SK-N-SH treated with all-trans-retinoic acid at 6 μM for 48 hours (cell line): ENCODE data around the gene HOXD8.

Experiments used
- ATAC-seq: fragments of 200-7000 bp; cut with Tn5 transposase; 3 replicates; pipeline ENCODE4 v1.9.1; 2020; ENCODE audit warnings: mild to moderate bottlenecking, moderate library complexity
- CREB5 ChIP-seq: fragments of 250-450 bp; sonication (Bioruptor Pico); IDR thresholded peaks from 2 replicates; pipeline ENCODE4 v1.5.1; 2020; ENCODE audit warnings: low read depth, mild to moderate bottlenecking, moderate library complexity
- CSRNP3 ChIP-seq: fragments of 250-450 bp; sonication (Bioruptor Pico); IDR thresholded peaks from 2 replicates; pipeline ENCODE4 v1.5.1; 2021; ENCODE audit warnings: mild to moderate bottlenecking, moderate library complexity
- ESRRG ChIP-seq: fragments of 250-450 bp; sonication (Bioruptor Pico); IDR thresholded peaks from 2 replicates; pipeline ENCODE4 v1.6.1; 2021; ENCODE audit warnings: mild to moderate bottlenecking
- GLIS3 ChIP-seq: fragments of 250-450 bp; sonication (Bioruptor Pico); IDR thresholded peaks from 2 replicates; pipeline ENCODE4 v1.5.0; 2020; ENCODE audit warnings: mild to moderate bottlenecking, moderate library complexity
- ISL1 ChIP-seq: fragments of 250-450 bp; sonication (Bioruptor Pico); IDR thresholded peaks from 2 replicates; pipeline ENCODE4 v2.1.2; 2022; ENCODE audit warnings: mild to moderate bottlenecking, moderate library complexity
- OSR1 ChIP-seq: fragments of 250-450 bp; sonication (Bioruptor Pico); IDR thresholded peaks from 2 replicates; pipeline ENCODE4 v1.8.0; 2022; ENCODE audit warnings: moderate library complexity, mild to moderate bottlenecking, inconsistent platforms
- PATZ1 ChIP-seq: fragments of 250-450 bp; sonication (Bioruptor Pico); IDR thresholded peaks from 2 replicates; pipeline ENCODE4 v1.8.0; 2020; ENCODE audit warnings: mild to moderate bottlenecking, moderate library complexity, borderline replicate concordance
- POU6F1 ChIP-seq: fragments of 250-450 bp; sonication (Bioruptor Pico); IDR thresholded peaks from 2 replicates; pipeline ENCODE4 v1.8.0; 2021; ENCODE audit warnings: low read depth, mild to moderate bottlenecking, moderate library complexity, borderline replicate concordance
- PPARA ChIP-seq: fragments of 250-450 bp; sonication (Bioruptor Pico); IDR thresholded peaks from 2 replicates; pipeline ENCODE4 v1.5.0; 2020; ENCODE audit warnings: mild to moderate bottlenecking, borderline replicate concordance
- RARB ChIP-seq: fragments of 250-450 bp; sonication (Bioruptor Pico); IDR thresholded peaks from 2 replicates; pipeline ENCODE4 v1.8.0; 2021; ENCODE audit warnings: mild to moderate bottlenecking, moderate library complexity
- TCF4 ChIP-seq: fragments of 250-450 bp; sonication (Bioruptor Pico); IDR thresholded peaks from 2 replicates; pipeline ENCODE4 v1.8.0; 2021; ENCODE audit warnings: mild to moderate bottlenecking, moderate library complexity, borderline replicate concordance
- TOX ChIP-seq: fragments of 250-450 bp; sonication (Bioruptor Pico); IDR thresholded peaks from 2 replicates; pipeline ENCODE4 v1.8.0; 2021; ENCODE audit warnings: mild to moderate bottlenecking, moderate library complexity, borderline replicate concordance
- TSHZ2 ChIP-seq: fragments of 250-450 bp; sonication (Bioruptor Pico); IDR thresholded peaks from 2 replicates; pipeline ENCODE4 v1.5.0; 2020; ENCODE audit warnings: mild to moderate bottlenecking, moderate library complexity
- ZFP3 ChIP-seq: fragments of 250-450 bp; sonication (Bioruptor Pico); IDR thresholded peaks from 2 replicates; pipeline ENCODE4 v1.5.0; 2020; ENCODE audit warnings: mild to moderate bottlenecking, moderate library complexity
- ZFP30 ChIP-seq: fragments of 450-650 bp; formaldehyde crosslinking; IDR thresholded peaks from 2 replicates; pipeline ENCODE4 v1.5.0; 2022; ENCODE audit warnings: mild to moderate bottlenecking, moderate library complexity
- ZNF565 ChIP-seq: fragments of 450-650 bp; formaldehyde crosslinking; conservative IDR thresholded peaks from 2 replicates; pipeline ENCODE4 v1.5.0; 2020; ENCODE audit warnings: low read depth, mild to moderate bottlenecking, moderate library complexity
- ZNF70 ChIP-seq: fragments of 450-650 bp; formaldehyde crosslinking; IDR thresholded peaks from 2 replicates; pipeline ENCODE4 v1.5.0; 2020; ENCODE audit warnings: mild to moderate bottlenecking, moderate library complexity

Gene HOXD8

GRCh38 chr2:176107731-176108181 lies 21.7 kb upstream of the HOXD8 start:
- TF ChIP-seq TCF4 (CRISPR knock-in tag) = no peak
- TF ChIP-seq ISL1 (CRISPR knock-in tag) = no peak
- TF ChIP-seq PATZ1 (CRISPR knock-in tag) = no peak
- no peak for ATAC-seq

GRCh38 chr2:176109192-176109901 lies 20.2 kb upstream of the HOXD8 start:
- ATAC-seq = no peak
- TF ChIP-seq ESRRG (CRISPR knock-in tag) (no peak), POU6F1 (CRISPR knock-in tag) (no peak), ZNF70 (CRISPR knock-in tag) (no peak), ZNF565 (no peak), ZFP3 (CRISPR knock-in tag) (no peak), RARB (CRISPR knock-in tag) (no peak), TSHZ2 (CRISPR knock-in tag) (no peak), CREB5 (CRISPR knock-in tag) (no peak), PPARA (CRISPR knock-in tag) (no peak), OSR1 (CRISPR knock-in tag) (no peak), TOX (CRISPR knock-in tag) (no peak)

- TF ChIP-seq ISL1 (CRISPR knock-in tag) = no peak
- no peak for TF ChIP-seq ZFP30
- TF ChIP-seq OSR1 (CRISPR knock-in tag) = no peak
- no peak for TF ChIP-seq ZFP3 (CRISPR knock-in tag)
- ATAC-seq = no peak
These were observed 19.6 kb upstream of the HOXD8 start for GRCh38 chr2:176109946-176110345.

GRCh38 chr2:176110415-176111308 lies 18.8 kb upstream of the HOXD8 start:
- no peak for ATAC-seq

More at GRCh38 chr2:176110415-176111308, 18.8 kb upstream of the HOXD8 start:
- TF ChIP-seq CREB5 (CRISPR knock-in tag) (no peak), CSRNP3 (CRISPR knock-in tag) (no peak), ESRRG (CRISPR knock-in tag) (no peak), ZFP30 (no peak), GLIS3 (CRISPR knock-in tag) (no peak)
